ENCODE measurements around the gene MORN5. TPM values are rescaled to one million over a fixed set of nuclear protein-coding genes. Genes with fewer than 3 reads are reported as not detected.
"Not testable (repeated sequence)": the region's sequence is repeated elsewhere in the genome, so short reads cannot be mapped to it uniquely, and the experiment has no call there.

The MORN5 gene
- polyA plus RNA-seq (2013, experiment 1 of 2; ENCODE audit: insufficient read length): not detected
- polyA plus RNA-seq (2013, experiment 2 of 2; ENCODE audit: insufficient read length): not detected

DNA sequence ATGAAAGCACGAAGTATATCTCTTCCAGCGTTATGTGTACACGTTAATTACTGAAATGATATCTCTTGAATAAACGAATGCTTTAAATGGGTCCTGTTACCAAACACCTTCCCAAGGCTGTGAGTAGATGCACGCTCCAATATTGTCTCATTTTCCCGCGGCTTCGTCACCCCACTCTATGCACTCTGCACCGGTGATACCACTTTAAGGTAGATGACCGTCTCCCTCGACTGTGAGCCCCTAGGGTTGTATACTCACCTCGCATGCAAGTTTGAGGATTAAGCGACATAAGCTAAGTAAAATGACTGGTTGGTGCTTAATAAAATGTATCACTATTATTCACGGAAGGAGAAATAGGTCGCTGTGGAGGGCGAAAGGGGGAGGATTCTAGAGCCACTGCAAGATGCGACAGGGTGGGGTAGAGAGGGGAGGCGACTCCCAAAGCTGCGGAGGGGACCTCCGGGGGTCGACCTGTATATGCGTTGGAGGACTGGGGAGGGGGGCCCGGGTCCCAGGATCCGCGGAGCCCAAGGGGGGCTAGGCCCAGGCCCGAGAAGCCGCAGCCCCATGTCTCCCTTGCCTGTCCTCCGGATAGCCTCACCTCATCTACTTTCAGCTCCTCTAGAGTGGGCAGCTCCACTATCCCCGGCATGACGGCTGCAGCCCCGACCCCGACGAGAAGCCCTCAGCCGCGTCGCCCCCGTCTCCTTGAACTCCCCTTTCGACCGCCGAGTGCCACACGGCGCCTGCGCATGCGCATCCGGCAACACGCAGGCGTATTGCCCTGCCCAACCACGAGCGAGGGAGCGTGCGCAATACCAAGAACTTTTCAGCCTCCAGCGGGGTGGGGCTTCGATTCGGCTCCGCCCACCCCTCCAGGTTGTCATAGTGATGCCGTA is at the start of gene MORN5, which contains the start of gene NDUFA8:
Gene MORN5 (plus strand): TSS at position 883 of the 899 bp plus-strand sequence. CDS start 65 bp downstream, outside the sequence.
Gene NDUFA8 (minus strand): TSS at position 754 of the 899 bp plus-strand sequence. CDS start 102 bp downstream, at position 652.
- DNase-seq: peak; percentile 95

DNA sequence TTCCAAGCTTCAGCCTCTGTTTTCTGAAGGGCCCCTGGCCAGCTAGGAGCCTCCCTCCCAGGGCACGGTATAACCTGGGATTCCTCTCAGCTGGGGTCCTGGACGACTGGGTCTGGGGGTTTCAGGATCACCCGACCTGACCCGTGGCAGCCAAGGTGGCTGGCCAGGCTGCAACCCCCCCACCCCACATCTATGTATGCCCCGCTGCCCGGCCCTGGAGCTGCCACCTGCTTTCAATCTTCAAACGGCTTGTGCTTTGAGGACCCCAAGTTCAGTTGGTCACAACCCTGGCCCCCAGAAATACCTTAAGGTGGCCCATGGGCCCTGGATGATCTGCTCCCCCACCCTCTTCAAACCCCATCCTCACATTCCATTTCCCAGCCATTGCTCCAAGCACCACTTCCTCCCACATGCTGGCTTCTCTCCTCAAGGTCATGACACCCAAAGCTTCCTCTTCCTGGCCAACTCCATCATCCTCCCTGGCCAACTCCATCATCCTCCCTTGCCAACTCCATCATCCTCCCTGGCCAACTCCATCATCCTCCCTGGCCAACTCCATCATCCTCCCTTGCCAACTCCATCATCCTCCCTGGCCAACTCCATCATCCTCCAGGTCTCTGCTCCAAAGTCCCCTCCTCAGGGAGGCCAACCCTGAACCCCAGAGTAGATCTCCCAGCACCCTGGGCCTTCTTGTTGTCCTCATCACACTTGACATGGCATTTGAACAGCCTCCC is 49.4 kb upstream of the MORN5 start:
- no peak for DNase-seq

DNA sequence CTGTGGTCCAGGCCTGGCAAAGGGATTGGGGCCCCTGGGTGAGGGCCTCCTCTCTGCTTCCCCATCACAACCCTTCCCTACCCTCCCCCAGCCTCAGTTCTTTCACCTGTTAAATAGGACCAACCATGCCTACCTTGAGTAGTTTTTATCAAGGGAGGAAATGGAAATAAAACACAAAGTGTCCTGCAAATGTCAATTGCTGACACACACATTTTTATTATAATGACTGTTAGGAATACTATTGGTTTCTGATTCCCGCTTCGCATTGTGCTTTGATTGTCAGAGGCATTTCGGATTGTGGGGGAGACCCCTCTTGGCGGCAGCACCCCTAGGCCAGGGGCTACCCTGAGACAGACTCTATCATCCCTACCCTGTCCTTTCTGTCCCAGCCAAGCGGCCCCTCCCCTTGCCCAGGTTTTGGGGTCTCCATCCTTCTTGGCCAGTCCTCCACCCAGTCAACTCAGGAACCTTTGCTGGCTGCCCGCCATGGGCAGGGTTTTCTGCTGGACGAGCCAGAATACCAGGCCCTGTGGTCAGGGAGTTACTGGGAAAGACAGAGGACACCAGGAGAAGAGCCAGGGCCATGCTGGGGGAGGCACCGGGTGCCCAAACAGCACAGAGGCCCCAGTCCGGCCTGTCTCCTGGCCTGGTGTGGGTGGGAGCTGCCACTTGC is 48.2 kb upstream of the MORN5 start:
- DNase-seq: no peak

GRCh38 chr9:122112238-122112637 is 47.5 kb upstream of the MORN5 start:
- no peak for DNase-seq

DNA sequence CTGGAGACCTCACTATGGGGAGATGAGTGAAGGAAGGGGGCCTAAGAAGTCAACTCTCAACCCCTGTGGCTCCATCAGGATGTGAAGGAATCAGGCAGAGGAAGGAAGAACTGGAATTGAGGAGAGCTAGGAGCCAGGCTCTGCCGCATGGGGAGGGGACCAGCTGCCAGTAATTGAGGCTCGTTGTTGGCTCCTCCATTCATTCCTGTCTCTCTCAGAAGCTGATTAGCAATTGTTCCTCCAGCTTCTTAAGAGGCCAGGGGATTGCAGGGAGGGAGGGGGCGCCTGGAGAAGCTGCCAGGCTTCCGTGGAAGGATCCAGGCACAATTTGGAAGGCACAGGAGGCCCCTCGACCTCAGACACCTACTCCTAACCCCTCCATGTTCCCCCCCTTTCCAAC is 46.1 kb upstream of the MORN5 start:
- no peak for DNase-seq

DNA sequence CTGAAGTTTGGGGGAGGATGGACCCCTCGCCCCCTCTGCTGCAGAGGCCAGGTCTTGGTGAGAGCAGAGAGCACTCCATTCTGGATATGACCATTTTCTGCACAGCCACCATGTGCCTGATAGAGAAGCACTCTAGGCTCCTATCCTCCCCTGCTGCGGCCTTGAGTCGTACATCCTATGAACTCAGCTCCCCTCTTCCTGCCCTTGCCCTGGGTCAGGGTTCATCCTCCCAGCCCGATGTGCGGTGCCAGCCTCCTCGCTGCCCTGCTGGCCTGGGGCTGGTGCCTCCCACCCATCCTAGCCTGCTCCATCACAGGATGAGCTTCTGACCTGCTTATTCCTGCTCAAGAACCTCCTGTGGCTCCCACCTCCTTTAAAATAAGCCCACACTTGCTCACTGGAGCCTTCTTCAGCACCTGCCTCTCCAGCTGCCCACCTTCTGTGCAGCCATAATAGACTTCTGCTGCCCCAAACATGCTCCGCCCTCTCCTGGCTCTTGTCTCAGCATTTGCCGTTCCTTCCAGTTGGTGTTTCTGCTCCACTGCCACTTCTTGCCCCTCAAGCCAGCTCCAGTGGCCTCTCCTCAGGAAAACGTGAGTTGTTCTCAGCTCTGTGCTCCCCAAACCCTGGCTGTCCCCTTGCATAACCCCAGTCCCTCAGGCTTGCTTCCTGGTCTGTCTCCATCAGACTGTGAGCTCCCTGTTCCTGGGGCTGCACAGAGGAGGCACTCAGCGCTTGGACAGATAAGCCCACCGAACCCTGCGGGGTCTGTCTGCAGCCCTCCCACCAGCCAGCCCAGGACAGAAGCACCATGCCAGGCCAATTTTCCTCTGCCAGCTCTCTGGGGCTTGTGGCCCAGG is 44.3 kb upstream of the MORN5 start:
- no peak for DNase-seq

GRCh38 chr9:122116040-122116439 is 43.7 kb upstream of the MORN5 start:
- no peak for DNase-seq

DNA sequence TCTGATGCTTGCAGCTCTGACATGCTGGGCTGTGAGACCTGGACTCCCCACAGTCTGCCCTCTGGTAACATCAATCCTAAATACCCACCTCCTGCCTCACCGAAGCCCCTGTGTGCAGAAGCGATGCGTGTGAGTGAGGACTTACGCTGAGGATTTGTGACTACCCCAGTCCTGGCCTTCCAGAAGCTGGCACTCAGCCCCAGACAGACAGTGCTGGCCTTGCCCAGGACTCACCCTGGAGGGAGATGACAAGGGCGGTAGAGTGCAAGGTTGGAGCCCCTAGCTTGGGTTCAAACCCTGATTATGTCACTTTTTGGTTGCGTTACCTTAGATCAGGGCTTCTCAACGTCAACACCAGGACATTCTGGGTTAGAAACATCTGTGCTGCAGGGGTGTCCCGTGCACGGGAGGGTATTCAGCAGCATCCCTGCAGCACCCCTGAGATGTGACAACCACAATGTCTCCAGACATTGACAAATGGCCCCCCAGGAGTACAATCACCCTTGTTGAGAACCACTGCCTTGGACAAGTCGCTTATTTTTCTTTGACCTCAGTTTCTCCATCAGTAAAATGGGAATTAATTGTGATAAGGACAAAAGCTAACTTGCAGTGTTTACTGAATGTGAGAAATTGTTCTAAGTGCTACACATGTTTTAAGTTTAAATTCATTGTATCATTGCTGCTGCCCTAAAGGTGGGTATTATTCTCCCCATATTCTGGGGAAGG is 43.1 kb upstream of the MORN5 start:
- DNase-seq: no peak

DNA sequence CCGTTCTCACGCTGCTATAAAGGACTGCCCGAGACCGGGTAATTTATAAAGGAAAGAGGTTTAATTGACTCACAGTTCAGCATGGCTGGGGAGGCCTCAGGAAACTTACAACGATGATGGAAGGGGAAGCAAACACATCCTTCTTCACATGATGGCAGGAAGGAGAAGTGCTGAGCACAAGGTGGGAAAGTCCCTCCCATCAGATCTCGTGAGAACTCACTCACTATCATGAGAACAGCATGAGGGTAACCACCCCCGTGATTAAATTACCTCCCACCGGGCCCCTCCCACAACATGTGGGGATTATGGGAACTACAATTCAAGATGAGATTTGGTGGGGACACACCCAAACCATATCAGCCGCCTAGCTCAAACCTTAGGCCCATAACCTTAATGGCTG is 42.5 kb upstream of the MORN5 start:
- DNase-seq: not testable (repeated sequence)

DNA sequence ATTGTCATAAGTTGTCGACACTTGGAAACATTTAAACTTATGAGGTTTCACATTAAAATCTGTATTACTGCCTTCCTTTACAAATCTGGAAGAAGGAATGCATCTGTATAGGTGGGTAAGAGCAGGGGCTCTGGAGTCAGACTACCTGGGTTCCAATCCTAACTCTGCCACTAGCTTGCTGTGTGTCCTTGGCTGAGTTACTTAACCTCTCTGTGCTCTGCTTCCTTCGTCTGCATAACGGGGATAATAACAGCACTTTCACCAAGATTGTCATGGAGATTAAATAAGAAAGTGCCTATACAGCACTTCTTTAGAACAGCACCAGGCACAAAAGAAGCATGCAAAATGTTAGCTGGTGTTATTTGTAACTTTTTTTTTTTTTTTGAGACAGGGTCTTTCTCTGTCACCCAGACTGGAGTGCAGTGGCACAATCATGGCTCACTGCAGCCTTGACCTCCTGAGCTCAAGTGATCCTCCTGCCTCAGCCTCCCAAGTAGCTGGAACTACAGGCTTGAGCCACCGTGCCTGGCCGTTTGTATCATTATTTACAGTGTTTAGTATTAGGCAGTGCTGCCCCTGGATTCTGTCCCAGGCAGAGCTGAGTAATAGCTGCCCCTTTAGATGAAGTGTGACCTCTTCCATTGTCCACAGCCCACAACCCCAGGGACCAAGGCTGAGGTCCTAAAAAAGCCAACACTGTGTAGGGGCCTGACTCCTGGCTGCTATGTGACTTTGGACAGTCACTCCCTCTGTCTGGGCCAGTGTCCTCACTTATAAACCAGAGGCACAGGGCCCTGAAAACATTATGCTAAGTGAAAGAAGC is 41.2 kb upstream of the MORN5 start:
- DNase-seq: no peak

GRCh38 chr9:122119166-122119521 is 40.6 kb upstream of the MORN5 start:
- DNase-seq: no peak

GRCh38 chr9:122119721-122120120 is 40.0 kb upstream of the MORN5 start:
- no peak for DNase-seq

- DNase-seq: no peak
Measured at GRCh38 chr9:122120316-122121071, 39.2 kb upstream of the MORN5 start.

DNA sequence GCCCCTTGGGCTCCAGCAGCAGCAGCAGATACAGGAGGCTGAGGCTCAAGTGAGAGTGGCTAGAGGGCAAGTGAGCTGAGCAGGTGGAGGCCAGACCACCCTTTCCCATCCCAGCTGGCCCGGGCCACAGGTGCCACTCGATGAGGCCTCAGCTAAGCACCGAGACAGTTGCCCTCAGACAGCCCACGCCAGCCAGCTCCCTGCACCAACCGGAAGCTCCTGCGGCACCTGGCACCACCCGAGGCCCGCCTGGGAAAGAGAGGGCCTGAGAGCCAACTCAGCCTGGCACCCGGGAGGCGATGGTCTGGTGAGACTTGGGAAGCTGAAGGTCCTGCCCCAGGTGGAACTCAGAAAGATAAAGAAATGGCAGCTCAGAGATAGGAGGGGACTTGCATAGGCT is 38.3 kb upstream of the MORN5 start:
- no peak for DNase-seq

- no peak for DNase-seq
Measured at GRCh38 chr9:122121931-122122330, 37.8 kb upstream of the MORN5 start.

DNA sequence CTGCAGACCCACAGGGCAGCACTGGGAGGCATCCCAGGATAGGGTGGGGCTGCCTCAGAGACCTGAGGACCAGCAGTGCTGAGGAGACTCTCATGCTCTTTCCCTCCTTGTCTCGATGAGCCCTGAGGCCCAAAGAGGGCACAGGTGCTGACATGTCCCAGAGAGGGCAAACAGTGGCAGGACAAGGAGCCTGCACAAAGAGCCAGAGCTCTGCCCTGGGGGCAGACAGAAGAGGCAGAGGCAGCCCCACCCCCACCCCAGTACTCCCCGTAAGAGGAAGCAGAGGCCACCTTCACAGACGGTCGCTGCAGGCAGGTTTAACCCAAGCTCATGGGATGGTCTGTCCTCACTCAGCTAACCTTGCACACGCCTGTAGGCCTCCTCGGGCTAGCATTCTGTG is 37.2 kb upstream of the MORN5 start:
- no peak for DNase-seq

- DNase-seq: peak; percentile 48
Measured at GRCh38 chr9:122122903-122123632, 36.6 kb upstream of the MORN5 start.

- no peak for DNase-seq
Measured at GRCh38 chr9:122124048-122124447, 35.7 kb upstream of the MORN5 start.

- DNase-seq: no peak
Measured at GRCh38 chr9:122124528-122124927, 35.2 kb upstream of the MORN5 start.

All from fibroblast of skin of abdomen (primary cell).